ENCODE results near the gene NAALADL1. TPM values are rescaled to one million over a fixed set of nuclear protein-coding genes. Genes with fewer than 3 reads are reported as not detected.

NAALADL1 gene
- total RNA-seq, 2 donors from 2014 or later, result 6.0 to 18.9 TPM

DNA sequence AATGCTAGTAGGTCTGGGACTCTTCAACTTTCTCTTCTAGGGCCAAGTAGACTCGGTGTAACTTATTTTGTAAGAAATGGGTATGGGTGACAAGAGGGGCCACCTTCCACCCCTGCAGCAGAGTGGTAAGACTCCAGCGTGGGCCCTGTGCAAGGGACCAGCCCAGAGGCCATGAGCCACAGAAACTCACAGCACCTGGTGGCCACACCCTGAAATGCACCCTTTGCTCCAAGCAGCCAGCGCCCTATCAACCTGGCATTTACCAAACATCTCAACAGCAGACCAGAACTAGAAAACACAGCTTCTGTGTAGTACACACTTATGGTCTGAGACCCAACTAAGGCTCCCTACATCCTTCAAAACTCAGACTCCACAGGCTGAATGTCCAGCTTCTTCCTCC lies 19.8 kb upstream of the NAALADL1 start:
- no peak overlapping the region for H3K4me3 ChIP-seq
- H3K36me3 ChIP-seq, result no peaks in the 10 kb centered on the region
- no peak for DNase-seq (ENCODE audit: low spot score)
- no peaks in the 10 kb centered on the region for H3K9me3 ChIP-seq
- H3K27ac ChIP-seq, result no peak overlapping the region
- TF ChIP-seq, protein P1, sequence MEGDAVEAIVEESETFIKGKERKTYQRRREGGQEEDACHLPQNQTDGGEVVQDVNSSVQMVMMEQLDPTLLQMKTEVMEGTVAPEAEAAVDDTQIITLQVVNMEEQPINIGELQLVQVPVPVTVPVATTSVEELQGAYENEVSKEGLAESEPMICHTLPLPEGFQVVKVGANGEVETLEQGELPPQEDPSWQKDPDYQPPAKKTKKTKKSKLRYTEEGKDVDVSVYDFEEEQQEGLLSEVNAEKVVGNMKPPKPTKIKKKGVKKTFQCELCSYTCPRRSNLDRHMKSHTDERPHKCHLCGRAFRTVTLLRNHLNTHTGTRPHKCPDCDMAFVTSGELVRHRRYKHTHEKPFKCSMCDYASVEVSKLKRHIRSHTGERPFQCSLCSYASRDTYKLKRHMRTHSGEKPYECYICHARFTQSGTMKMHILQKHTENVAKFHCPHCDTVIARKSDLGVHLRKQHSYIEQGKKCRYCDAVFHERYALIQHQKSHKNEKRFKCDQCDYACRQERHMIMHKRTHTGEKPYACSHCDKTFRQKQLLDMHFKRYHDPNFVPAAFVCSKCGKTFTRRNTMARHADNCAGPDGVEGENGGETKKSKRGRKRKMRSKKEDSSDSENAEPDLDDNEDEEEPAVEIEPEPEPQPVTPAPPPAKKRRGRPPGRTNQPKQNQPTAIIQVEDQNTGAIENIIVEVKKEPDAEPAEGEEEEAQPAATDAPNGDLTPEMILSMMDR (IDR thresholded peaks at IDR 0.05), result peak; percentile 32 to 55
- no peaks in the 10 kb centered on the region for H3K27me3 ChIP-seq
- peaks cover 0 to 2% of the 10 kb centered on the region in 2 donors for H3K4me1 ChIP-seq

DNA sequence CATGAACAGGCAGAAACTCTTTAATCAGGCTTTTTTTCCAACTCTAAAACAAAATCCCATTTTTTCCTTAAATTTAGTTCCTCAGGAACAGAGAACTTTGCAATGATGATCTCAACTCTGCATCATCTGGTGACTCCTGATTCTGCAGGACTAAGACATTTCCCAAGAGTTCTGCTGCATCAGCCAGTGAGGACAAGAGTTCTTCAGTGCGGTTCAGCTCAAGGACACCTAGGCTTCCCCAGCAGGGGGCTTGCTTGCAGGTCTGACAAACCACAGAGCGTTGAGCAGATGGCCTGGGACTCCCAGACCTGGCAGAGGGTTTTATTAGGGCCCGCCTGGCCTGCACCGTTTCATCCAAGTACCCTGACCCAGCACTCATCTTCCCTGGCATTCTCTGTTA lies 19.1 kb upstream of the NAALADL1 start:
- no peak overlapping the region for H3K4me3 ChIP-seq
- no peaks in the 10 kb centered on the region for H3K36me3 ChIP-seq
- H3K9me3 ChIP-seq, result no peaks in the 10 kb centered on the region
- TF ChIP-seq, protein P1 (IDR thresholded peaks at IDR 0.05), result no peak
- H3K27me3 ChIP-seq, result no peaks in the 10 kb centered on the region
- no peak overlapping the region for H3K27ac ChIP-seq
- DNase-seq (ENCODE audit: low spot score), result no peak
- no peaks in the 10 kb centered on the region for H3K4me1 ChIP-seq

GRCh38 chr11:65072631-65072966 lies 14.2 kb upstream of the NAALADL1 start:
- H3K36me3 ChIP-seq, result no peaks in the 10 kb centered on the region
- H3K4me3 ChIP-seq, result no peak overlapping the region
- DNase-seq (ENCODE audit: low spot score), result no peak
- H3K27ac ChIP-seq, result no peak overlapping the region
- no peaks in the 10 kb centered on the region for H3K9me3 ChIP-seq
- TF ChIP-seq, protein P1 (IDR thresholded peaks at IDR 0.05), result no peak
- no peaks in the 10 kb centered on the region for H3K4me1 ChIP-seq
- H3K27me3 ChIP-seq, result no peaks in the 10 kb centered on the region

DNA sequence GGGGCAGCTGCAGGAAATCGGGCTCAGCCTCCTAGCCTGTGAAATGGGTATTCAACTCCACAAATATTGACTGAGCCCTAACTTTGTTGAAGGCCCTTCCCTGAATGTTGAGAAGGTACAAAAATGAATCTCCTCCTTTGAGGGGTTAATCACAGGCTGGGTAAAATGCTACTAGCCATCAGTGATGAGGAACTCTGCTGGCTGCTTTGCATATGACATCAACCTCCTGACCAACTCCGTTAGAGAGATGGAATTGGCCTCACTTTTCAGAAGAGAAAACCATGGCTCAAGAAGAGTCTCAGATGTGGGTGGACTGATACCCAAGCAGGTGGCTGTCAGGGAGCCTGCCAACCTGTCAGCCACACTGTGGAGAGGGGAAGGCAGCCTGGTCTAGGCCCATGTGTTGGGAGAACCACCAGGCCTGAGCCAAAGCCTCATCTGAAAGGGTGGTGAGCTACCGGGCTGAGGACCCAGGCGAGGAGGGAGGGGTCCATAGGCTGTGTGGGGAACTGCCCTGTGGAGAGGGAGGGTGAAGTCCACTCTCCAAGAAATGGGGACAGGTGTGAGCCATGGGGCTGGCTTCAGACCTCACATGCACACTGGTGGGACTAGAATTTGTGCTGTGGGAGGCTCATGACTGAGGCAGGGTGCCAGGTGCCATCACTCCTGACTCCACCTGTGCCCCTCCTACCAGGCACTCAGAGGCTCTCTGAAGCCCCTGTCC lies 13.7 kb upstream of the NAALADL1 start:
- TF ChIP-seq, protein P1 (IDR thresholded peaks at IDR 0.05), result no peak
- DNase-seq (ENCODE audit: low spot score), result no peak
- Histone ChIP-seq H3K36me3 (no peaks in the 10 kb centered on the region), H3K4me3 (no peak overlapping the region), H3K4me1 (no peaks in the 10 kb centered on the region), H3K9me3 (no peaks in the 10 kb centered on the region), H3K27ac (no peak overlapping the region), H3K27me3 (no peaks in the 10 kb centered on the region)

DNA sequence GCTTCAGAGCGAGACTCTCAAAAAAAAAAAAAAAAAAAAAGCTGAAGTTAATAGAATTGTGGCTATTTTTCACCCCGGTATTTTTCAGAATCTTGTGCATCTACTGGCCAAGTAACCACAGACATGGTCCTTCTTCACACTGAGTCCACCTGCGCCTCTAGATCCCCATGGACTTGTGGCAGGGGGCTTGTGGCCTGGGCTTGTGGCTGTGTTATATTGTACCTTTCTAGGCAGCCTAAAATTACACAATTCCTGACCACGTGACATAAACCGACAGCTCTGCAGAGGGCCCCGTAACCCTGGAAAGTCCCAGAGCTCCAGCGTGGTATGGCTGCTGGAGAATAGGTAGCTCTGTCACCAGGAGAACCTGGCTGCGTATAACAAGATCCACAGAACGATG lies 10.9 kb upstream of the NAALADL1 start:
- Histone ChIP-seq H3K36me3 (no peaks in the 10 kb centered on the region), H3K9me3 (no peaks in the 10 kb centered on the region), H3K27ac (no peak overlapping the region), H3K27me3 (no peaks in the 10 kb centered on the region), H3K4me3 (no peak overlapping the region), H3K4me1 (no peaks in the 10 kb centered on the region)
- DNase-seq (ENCODE audit: low spot score), result no peak
- TF ChIP-seq, protein P1 (IDR thresholded peaks at IDR 0.05), result no peak

GRCh38 chr11:65067446-65067845 lies 9.1 kb upstream of the NAALADL1 start:
- no peaks in the 10 kb centered on the region for H3K4me1 ChIP-seq
- H3K27me3 ChIP-seq, result no peaks in the 10 kb centered on the region
- H3K27ac ChIP-seq, result no peak overlapping the region
- no peak for DNase-seq (ENCODE audit: low spot score)
- H3K36me3 ChIP-seq, result no peaks in the 10 kb centered on the region
- TF ChIP-seq, protein P1 (IDR thresholded peaks at IDR 0.05), result no peak
- H3K9me3 ChIP-seq, result no peaks in the 10 kb centered on the region
- no peak overlapping the region for H3K4me3 ChIP-seq
